ENCODE data around the gene STPG4.

DNA sequence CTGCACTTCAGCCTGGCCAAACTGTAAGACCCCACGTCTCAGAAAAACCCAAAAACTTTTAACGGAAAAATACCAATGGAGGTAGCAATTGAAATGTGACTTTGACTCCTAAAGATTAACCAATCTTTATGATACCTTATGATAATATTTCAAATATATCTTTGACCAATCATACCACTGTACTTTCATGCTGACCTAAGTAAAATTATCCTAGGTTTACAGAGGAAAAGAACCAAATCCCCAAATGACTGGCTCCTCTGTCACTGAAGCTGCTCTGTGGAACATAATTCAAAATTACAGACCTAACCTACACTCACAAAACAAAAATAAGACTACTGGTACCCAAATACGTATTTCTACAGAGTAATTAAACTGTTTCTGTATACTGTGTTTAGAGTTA, 7.7 kb upstream of the STPG4 start:
- TF ChIP-seq, protein P1, sequence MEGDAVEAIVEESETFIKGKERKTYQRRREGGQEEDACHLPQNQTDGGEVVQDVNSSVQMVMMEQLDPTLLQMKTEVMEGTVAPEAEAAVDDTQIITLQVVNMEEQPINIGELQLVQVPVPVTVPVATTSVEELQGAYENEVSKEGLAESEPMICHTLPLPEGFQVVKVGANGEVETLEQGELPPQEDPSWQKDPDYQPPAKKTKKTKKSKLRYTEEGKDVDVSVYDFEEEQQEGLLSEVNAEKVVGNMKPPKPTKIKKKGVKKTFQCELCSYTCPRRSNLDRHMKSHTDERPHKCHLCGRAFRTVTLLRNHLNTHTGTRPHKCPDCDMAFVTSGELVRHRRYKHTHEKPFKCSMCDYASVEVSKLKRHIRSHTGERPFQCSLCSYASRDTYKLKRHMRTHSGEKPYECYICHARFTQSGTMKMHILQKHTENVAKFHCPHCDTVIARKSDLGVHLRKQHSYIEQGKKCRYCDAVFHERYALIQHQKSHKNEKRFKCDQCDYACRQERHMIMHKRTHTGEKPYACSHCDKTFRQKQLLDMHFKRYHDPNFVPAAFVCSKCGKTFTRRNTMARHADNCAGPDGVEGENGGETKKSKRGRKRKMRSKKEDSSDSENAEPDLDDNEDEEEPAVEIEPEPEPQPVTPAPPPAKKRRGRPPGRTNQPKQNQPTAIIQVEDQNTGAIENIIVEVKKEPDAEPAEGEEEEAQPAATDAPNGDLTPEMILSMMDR (IDR thresholded peaks at IDR 0.05): no peak
- no peak for TF ChIP-seq SMC3 (IDR thresholded peaks at IDR 0.05; ENCODE audit: low read depth, low read length)
- TF ChIP-seq, protein P2, sequence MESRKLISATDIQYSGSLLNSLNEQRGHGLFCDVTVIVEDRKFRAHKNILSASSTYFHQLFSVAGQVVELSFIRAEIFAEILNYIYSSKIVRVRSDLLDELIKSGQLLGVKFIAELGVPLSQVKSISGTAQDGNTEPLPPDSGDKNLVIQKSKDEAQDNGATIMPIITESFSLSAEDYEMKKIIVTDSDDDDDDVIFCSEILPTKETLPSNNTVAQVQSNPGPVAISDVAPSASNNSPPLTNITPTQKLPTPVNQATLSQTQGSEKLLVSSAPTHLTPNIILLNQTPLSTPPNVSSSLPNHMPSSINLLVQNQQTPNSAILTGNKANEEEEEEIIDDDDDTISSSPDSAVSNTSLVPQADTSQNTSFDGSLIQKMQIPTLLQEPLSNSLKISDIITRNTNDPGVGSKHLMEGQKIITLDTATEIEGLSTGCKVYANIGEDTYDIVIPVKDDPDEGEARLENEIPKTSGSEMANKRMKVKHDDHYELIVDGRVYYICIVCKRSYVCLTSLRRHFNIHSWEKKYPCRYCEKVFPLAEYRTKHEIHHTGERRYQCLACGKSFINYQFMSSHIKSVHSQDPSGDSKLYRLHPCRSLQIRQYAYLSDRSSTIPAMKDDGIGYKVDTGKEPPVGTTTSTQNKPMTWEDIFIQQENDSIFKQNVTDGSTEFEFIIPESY (IDR thresholded peaks at IDR 0.05; ENCODE audit: borderline replicate concordance, low read depth): no peak
- TF ChIP-seq, protein P3, sequence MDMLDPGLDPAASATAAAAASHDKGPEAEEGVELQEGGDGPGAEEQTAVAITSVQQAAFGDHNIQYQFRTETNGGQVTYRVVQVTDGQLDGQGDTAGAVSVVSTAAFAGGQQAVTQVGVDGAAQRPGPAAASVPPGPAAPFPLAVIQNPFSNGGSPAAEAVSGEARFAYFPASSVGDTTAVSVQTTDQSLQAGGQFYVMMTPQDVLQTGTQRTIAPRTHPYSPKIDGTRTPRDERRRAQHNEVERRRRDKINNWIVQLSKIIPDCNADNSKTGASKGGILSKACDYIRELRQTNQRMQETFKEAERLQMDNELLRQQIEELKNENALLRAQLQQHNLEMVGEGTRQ (IDR thresholded peaks at IDR 0.05; ENCODE audit: borderline replicate concordance, low read depth, low read length): no peak
- TF ChIP-seq, protein P4, sequence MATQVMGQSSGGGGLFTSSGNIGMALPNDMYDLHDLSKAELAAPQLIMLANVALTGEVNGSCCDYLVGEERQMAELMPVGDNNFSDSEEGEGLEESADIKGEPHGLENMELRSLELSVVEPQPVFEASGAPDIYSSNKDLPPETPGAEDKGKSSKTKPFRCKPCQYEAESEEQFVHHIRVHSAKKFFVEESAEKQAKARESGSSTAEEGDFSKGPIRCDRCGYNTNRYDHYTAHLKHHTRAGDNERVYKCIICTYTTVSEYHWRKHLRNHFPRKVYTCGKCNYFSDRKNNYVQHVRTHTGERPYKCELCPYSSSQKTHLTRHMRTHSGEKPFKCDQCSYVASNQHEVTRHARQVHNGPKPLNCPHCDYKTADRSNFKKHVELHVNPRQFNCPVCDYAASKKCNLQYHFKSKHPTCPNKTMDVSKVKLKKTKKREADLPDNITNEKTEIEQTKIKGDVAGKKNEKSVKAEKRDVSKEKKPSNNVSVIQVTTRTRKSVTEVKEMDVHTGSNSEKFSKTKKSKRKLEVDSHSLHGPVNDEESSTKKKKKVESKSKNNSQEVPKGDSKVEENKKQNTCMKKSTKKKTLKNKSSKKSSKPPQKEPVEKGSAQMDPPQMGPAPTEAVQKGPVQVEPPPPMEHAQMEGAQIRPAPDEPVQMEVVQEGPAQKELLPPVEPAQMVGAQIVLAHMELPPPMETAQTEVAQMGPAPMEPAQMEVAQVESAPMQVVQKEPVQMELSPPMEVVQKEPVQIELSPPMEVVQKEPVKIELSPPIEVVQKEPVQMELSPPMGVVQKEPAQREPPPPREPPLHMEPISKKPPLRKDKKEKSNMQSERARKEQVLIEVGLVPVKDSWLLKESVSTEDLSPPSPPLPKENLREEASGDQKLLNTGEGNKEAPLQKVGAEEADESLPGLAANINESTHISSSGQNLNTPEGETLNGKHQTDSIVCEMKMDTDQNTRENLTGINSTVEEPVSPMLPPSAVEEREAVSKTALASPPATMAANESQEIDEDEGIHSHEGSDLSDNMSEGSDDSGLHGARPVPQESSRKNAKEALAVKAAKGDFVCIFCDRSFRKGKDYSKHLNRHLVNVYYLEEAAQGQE (IDR thresholded peaks at IDR 0.05; ENCODE audit: low read depth, low read length): no peak
- TF ChIP-seq EZH2phosphoT487 (IDR thresholded peaks at IDR 0.05; ENCODE audit: borderline replicate concordance, low read depth): no peak
- no peak for TF ChIP-seq POLR2AphosphoS5 (IDR thresholded peaks at IDR 0.05; ENCODE audit: low read depth, low read length)
- no peak for TF ChIP-seq EP300 (IDR thresholded peaks at IDR 0.05; ENCODE audit: borderline replicate concordance in 1 of 2, low read depth in 1 of 2, low read length in 1 of 2)
- no peak for TF ChIP-seq CHD2 (IDR thresholded peaks at IDR 0.05; ENCODE audit: low read length, partially characterized antibody)
- TF ChIP-seq GABPA (IDR thresholded peaks at IDR 0.05; ENCODE audit: low read depth): no peak
- no peak for TF ChIP-seq JUND (IDR thresholded peaks at IDR 0.05)
- TF ChIP-seq TEAD4 (IDR thresholded peaks at IDR 0.05; ENCODE audit: borderline replicate concordance, insufficient read depth): no peak

All from SK-N-SH (cell line).